Activated CD8-positive, alpha-beta memory T cell treated with anti-CD3 and anti-CD28 coated beads, Interleukin-2, amount 50 U/mL, for 48 hours (primary cell): ENCODE results near the gene HBP1.

Experiments
- DNase-seq: peaks from one replicate; pipeline ENCODE4 v3.0.0-alpha.2; 2020

Gene HBP1

DNA sequence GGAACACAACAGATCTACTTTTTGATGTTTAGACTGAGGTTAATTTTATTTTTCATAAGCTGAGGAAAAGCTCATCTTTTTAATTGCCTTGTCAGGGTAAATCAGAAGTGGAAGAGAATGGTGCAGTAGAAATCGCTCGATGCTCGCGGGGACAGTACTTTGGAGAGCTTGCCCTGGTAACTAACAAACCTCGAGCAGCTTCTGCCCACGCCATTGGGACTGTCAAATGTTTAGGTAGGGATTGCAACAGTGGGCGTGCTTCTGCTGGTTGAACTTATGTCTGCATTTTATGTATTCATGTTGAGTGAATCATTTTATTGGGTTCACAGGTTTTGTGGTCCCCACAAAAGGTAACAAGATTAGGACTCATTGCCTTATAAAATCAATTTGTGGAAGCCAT, 11.7 kb upstream of the HBP1 start:
- no peak for DNase-seq

DNA sequence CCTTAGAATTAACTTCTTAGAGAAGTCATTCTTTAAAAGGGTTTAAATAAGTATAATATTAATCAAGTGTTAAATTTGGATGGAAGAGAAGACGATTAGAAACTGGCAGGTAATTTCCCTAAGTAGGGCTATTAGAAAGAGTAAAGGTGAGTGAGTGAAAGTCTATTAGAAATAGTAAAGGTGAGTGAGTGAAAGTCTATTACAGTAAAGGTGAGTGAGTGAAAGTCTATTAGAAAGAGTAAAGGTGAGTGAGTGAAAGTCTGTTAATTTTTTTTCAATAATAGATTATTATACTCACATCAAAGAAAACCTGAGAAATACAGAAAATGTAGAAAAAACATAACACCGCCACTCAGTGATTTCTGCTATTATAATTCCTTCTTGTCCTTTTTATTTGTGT, 10.8 kb upstream of the HBP1 start:
- no peak for DNase-seq

DNA sequence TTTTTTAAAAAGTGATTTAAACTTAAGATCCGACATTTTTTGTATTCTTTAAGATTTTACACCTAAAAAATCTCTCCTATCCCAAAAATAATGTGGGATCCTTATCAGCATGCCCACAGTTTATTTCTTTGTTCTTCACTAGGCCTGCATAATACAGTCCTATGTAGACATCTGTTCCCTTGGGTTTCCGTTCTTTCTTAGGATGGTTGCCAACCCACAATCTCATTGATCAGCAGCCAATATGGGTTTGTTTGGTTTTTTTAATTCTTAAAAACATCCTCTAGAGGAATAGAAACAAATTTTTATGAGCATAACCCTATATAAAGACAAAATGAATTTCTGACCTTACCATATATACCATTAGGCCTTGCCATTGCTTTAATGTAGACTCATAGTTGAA, 8.4 kb upstream of the HBP1 start:
- no peak for DNase-seq

DNA sequence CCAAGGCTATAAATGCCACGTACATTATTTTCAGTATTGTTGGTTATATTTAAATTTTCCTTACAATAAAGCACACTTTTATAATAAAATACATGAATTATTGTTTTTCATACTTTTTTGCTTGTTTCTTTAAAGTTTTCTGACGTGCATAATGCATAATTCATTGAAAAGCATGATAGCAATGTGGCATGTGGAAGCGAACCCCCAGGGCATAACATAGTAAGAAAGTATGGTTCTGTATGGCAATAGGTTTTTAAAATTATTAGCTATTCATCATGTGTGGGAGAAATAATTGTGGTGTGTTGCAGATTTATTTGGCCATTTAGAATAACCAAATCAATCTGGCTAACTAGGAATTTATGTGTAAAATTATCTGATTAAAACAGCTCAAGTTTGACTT, 7.4 kb upstream of the HBP1 start:
- no peak for DNase-seq

DNA sequence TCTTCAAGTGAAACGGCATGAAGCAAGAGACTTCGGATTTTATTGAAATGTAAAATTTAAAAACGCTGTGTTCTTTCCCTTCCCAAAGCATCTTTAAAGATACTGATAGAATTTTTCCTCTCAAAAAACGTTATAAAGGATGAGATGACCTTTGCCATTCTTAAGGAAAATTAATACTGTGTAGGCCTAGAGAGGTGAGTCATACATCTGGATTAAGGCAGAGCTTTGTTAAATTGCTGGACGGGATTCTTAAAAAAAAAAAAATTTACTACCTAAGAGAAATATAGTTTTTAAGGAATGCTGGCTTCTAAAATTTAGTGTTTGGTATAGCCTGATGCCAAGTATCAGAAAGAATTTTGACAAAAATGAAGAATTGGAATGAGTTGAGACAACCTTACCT, 6.3 kb upstream of the HBP1 start:
- DNase-seq = no peak

DNA sequence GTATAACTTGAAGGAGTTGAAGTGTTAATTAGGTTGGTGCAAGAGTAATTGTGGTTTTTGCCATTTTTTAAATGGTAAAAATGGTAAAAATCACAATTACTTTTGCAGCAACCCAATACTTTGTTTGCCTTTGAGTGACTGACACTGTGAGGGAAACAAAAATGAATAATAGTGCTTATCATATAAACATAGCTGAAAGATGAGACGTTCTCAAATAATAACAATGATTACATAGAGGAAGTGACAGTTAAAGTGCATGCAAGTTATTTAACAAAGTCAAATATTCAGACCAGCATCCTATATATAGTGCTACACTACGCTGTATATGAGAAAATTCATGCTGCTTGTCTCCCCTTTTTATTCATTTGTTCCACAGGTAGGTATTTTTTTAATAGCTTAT, 4.7 kb upstream of the HBP1 start:
- no peak for DNase-seq

DNA sequence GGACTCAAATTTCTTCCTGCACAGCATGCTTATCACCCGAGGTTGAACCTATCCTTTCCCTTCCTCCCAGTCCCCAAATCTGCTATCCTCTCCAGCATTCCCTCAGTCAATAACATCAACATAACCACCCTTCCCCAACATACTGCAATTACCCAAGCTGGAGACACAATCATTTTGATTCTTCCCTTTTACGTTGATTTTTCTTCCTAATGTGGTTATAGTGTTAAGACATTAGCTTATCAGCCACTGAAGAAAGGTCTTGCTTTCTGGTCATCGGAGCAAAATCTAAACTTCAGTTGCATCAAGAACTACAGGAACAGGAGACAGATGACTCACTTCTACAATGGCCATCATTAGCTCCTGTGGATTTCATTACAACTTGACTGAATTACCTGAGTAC, 3.5 kb upstream of the HBP1 start:
- no peak for DNase-seq

DNA sequence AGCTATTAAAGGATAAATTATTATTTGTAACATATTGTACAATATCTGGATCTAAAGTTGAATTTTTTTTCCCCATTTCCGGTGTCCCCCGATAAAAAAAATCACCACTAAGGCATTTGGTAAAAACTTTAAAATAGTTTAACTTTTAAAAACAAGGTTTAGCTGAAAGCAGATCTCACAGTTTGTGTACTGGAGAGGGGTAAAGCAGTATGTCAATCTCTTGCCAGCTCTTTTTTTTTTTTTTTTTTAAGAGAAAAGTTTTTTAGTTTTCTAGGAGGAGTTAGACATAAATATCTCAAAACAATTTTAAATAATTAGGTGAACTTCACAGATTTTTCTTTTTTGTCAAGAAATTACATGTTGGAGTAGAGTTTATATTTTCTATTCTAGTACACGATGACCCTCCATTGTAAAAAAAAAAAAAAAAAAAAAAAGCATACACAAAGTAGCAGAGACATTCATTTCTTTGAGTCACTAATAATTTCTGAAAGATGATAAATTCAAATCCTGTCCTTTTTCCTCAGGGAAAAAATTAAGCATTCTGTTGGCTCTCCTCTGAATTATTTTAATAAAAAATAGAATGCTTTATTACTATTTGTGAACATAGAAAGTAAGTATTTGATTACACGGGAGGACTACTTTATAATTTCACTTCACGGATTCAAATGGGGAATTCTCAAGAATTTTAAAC, 1.9 kb upstream of the HBP1 start:
- no peak for DNase-seq

DNA sequence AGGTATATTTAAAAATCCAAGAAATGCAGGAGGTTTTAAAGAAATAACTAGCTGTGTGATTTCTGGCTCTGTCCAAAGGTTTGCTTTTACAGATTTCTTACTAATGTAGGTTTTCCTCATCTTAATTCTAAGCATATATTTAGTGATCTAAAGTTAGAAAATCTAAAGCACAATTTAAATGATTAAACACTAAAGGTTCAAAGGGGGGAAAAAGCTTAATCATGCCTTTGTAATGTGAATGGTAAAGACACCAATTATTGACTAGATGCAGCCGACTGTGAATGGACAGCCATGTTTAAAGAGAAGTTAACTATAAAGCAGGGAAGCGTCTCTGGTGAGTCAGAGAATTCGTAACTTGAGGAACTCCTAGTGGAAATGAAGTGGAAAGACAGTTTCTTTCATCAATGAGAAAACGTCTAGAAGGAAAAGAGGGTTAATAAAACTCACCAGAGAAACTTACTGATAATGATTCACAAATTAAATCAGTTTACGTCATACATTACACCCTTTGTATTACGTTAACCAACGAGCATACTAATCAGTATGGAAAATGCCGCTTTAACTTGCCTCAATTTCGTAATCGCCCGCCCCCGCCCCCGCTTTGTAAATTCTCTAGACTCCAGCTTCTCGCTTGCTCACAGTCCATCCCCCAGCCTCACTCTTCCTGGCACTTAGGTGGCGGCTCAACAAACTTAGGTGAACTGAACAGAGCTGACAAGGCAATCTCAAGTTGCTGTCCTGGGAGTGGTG, 1.1 kb upstream of the HBP1 start:
- no peak for DNase-seq

DNA sequence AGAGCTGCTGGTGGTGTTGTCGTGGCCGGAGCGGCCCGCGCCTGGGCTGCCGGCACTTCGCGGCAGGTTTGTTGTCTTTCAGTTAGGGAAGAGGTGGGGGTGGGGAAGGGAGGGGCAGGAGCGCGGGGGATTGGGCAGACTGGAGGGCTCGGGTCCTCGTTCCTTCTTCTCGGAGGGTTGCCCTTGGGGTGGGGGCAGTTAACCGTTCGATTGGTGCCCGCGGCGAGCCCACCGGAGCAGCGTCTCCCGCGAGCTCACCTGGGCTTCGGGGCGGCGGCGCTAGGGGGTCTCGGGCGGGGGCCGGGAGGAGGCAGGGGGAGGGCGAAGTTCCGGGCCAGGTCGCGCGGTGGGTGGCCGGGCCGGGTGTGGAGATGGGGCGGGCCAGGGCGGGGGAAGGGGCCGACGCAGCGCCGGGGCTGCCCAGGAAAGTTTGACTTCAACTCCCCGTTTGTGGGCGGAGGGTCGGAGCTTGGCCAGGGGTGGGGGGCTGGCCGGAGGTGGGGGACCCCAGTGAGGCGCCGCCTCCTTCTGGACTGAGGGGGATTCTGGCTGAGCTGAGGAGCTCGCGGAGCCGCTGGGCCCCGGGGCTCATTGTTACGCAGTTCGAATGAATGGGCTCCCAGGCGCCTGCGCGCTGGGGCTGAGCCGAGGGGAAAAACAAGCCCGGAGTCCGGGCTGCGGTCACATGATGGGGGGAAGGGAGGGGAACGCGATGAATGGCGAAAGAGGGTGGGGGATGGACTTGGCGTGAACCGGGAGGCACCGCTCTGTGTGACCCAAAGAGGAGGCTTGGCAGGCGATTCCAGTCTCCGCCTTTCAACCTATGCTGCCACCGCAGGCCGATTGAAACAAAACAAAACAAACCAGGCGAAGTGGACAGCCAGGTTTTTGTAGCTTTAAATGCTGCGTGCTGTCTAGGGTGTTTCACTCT, 582 bp downstream of the HBP1 start:
- peak; percentile 92 for DNase-seq

DNA sequence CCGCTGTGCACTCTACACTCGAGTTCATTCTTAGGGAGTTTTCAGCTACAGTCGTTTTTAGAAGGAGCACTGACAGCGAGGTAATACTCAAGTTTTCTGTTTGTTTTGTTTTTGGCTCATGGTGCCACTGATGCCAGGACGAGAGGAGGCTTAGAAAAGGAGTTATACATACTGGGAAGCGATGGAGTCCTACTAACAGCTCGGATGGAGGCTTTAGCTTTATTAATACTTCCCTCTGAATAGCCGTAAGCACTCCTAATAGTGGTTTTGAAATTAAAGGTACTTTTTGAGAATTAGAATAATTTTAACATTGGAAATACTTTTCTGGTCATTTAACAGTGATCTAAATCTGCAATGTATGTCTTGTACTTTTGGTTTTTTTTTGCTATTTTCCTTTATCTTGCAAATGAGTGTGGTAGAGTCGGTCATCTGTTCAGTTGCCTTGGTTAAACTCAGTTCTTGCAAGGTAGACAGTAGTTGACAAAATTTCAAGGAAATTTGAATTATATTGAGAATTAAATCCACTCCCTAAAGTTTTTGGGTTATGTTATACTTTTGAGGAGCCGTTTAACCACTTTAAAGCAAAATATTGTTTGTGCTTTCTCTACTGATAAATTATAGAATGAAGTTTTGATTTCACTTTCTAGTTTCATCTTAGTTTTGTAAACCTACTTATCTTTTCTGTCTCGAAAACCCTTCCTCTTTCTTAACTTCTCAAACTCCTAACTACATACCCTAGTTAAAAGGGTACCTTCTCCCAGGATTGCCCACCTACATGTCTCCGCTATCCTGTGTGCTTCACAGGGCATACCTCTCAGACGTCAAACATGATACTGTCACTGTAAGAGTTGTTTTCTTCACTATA, 1.5 kb downstream of the HBP1 start:
- DNase-seq = no peak

DNA sequence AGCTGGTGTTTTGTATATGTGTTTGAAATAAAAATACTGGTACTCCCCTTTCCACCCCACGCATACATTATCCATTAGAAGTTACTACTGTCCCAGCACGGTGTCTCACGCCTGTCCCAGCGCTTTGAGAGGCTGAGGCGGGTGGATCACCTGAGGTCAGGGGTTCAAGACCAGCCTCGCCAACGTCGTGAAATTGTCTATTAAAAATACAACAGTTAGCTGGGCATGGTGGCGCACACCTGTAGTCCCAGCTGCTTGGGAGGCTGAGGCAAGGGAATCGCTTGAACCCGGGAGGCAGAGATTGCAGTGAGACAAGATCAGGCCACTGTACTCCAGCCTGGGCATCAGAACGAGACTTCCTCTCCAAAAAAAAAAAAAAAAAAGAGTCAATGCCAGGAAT, 2.7 kb downstream of the HBP1 start:
- DNase-seq = no peak

DNA sequence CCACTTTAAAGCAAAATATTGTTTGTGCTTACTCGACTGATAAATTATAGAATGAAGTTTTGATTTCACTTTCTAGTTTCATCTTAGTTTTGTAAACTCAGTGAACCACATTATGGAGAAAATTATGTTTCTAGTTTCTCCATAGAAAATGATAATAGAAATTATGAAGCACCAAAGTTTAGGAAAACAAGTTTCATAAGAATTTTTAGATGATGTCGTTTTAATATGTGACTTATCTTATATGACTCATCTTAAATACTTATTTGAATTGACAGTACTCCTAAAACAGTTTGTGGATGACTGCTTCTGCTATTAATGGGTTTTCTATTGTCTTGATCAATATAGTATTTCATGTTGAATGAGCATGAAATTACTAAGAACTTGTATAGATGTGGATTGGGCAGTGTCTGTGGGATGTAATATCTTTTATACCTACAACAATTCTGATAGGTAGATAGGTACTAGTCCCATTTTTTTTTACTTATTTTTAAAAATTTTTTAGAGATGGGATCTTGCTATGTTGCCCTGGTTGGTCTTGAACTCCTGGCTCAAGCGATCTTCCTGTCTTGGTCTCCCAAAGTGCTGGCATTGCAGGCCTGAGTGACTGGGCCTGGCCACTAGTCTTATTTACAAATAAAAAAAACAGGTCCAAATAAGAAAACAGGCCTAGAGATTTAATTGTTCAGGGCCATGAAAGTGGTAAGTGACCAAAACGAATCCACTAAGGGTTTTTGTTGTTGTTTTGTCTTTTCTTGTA, 3.7 kb downstream of the HBP1 start:
- no peak for DNase-seq

DNA sequence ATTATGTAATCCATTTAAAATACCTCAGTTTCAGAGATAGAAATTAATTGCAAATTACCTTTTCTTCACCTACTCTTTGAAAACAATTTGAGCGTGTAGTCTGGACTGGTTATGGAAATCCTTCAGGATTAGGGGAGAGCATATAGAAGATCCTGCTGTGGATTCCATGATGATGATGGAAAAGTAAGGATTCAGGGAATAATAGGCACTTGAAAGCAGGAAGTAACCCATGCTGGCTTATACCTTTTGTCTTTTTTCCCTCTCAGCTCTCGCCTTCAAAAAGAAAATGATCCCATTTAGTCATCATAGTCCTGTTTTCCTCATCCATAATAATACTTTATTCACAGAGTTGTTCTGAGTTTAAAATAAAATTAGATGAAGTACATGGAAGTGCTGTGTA, 4.4 kb downstream of the HBP1 start:
- no peak for DNase-seq

DNA sequence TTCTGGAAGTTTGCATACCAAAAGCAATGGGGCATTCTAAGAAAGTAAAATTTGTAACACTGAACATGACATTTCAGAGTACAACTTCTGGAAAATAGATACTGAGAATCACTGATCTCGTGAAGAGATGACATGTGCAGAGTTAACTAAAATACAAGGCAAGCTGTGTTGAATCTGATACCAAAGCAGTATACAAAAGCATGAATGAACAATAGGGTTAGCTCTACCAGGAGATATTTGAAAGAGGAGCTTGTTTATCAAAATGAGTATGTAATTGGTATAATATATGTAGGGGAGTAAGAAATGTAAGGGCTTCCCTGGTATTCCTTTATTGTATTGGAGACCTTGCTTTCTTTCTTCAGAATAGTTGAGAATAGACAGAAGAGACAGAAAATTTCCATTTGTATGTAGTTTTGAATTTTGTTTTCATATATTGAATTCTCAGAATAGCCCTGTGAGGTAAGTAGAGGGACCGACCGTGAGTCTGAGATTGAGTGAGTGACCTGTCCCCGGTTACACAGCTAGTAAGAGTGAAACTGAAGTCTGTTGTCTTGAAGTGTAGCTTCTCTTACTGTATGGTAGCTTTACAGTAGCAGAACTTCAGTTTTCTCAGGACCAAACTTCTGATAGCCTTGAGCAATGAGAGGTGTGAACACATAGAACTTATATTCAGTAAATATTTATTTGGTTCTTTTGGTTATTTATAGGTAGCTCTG, 5.0 kb downstream of the HBP1 start:
- DNase-seq = no peak

DNA sequence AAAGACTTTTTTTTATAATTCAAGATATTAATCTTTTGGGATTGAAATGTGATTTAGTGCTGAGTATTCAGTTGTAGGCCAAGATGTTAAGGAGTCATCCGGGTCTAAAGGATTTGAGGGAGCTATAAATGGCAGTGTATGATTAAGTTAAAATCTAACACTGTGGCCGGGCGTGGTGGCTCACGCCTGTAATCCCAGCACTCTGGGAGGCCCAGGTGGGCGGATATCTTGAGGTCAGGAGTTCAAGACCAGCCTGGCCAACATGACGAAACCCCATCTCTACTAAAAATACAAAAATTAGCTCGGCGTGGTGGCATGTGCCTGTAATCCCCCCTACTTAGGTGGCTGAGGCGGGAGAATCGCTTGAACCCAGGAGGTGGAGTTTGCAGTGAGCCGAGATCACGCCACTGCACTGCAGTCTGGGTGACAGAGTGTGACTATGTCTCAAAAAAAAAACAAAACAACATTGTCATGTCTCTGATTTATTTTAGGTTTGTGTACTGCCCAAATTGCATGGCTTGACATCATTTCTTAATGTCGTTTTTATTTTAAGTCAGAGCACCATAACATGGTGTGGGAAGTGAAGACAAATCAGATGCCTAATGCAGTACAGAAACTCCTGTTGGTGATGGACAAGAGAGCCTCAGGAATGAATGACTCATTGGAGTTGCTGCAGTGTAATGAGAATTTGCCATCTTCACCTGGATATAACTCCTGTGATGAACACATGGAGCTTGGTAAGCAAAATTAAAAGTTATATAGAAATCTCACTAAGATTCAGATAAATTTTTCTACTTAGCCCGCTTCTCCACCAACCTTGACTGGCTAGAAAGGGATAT, 10.7 kb downstream of the HBP1 start:
- no peak for DNase-seq

DNA sequence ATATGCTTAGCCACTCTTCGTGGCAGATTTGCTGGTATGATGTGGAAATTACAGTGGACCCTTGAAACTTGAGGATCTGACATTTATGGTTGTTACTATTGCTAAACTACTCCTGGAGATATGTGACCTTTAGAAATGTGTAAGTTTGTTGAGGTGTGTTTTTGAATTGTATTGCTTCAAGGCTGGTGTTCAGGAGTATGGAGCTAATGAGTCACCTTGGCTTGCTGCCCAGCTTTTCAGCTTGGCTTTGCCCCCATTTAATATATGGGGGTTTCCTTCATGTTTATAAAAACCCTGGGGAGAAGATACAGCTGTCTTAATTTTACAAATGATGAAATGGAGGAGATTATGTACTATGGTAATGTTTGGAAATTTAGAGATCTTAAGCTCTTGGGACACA, 11.6 kb downstream of the HBP1 start:
- peak; percentile 78 for DNase-seq

DNA sequence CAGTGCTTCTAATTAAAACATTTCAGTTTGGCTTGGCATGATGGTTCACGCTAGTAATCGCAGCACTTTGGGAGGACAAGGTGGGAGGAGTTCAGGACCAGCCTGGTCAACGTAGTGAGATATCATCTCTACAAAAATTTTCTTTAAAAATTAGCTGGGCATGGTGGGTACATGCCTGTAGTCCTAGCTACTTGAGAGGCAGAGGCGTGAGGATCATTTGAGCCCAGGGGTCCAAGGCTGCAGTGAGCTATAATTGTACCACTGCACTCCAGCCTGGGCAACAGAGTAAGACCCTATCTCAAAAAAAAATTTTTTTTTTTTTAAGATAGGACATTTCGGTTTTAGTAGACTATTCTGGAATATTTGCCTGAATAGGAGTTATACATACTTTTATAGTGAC, 12.4 kb downstream of the HBP1 start:
- DNase-seq = no peak

DNA sequence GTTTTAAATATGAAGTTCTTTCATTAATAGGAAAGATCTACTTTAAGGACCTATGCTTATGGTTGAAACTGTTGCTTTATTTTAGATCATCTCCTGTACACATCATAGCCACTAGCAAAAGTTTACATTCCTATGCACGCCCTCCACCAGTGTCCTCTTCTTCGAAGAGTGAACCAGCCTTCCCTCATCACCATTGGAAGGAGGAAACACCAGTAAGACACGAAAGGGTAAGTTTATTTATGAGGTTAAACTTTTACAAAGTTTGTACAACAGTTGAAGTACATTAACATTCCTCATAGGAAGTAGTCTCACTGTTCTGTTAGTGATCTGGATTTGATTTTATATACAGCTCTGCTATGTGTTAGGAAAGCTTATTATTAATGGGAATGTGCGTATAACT, 16.9 kb downstream of the HBP1 start:
- no peak for DNase-seq

DNA sequence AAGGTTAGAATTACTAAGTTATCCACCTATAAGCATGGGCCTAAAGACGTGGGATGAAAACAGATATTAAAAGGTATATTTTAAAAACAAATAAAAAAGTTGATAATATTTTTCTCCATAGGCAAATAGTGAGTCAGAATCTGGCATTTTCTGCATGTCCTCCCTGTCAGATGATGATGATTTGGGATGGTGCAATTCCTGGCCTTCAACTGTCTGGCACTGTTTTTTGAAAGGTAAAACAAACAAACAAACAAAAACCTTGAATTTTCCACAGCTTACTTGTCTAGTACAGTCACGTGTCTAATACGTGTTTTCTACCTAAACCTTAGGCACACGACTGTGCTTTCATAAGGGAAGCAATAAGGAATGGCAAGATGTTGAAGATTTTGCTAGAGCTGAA, 17.4 kb downstream of the HBP1 start:
- no peak for DNase-seq
